ENCODE data around the gene NRXN2. TPM values are rescaled to one million over a fixed set of nuclear protein-coding genes. Genes with fewer than 3 reads are reported as not detected.

Gene NRXN2
- total and polyA plus RNA-seq, 2 donors (not counting 3 experiments of a cell fraction or from before 2014, with no cell fraction given): not detected

DNA sequence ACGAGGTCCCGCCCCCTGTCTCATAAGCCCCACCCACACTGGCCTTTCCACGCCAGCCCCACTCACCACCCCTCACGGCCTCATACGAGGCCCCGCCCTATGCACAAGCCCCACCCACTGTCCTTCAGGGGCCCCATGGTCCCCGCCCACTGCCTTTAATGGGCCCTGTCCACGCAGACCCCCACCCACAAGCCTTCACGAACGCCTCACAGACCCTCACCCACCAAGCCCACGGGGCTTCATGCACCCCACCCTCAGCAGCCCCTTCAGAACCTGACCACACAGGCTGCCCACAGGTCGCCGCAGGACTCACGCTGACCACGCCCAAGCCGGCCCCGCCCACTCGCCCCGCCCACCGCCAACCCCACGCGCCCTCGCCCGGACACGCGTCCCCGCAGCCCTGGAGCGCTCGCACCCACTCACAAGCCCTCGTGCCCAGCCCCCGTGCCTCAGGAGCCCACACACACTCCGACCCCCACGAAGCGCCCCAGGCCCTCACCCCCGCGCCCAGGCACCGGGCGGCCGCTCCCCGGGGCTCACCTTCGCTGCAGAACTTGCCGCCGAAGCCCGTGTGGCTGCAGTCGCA lies 10.5 kb downstream of the NRXN2 start:
- CTCF ChIA-PET: interaction anchor here (1.5 kb wide), 1 partner anchor 8 kb away, joined by 8 read pairs; no protein-coding TSS in a partner anchor
- POLR2A ChIA-PET: no interaction called here
- BruUV-seq (replicated peaks): no TSS peak
- FAIRE-seq (no peak), DNase-seq (ENCODE audit: low read depth, low spot score) (no peak)
- Histone ChIP-seq H3K27me3 (ENCODE audit: control insufficient read depth in 2 of 2, insufficient read depth in 2 of 2, low read length in 2 of 2) (peaks cover 57 to 75% of the 10 kb centered on the region in 2 experiments), H3K4me1 (ENCODE audit: control insufficient read depth, extremely low read depth, insufficient read depth, low read length) (no peaks in the 10 kb centered on the region), H2AFZ (ENCODE audit: low read depth, low read length) (no peak overlapping the region), H3K4me2 (ENCODE audit: insufficient read depth, low read length) (no peak overlapping the region), H3K36me3 (ENCODE audit: control insufficient read depth in 2 of 2, extremely low read depth in 1 of 2, insufficient read depth in 2 of 2, low read length in 2 of 2) (no peaks in the 10 kb centered on the region), H3K9me1 (replicated peaks; ENCODE audit: control insufficient read depth, extremely low read depth, insufficient read depth, low read length) (no peaks in the 10 kb centered on the region), H3K9ac (replicated peaks; ENCODE audit: extremely low read depth, insufficient read depth, low read length) (no peak overlapping the region), H3K4me3 (replicated peaks in 1 of 3; ENCODE audit: insufficient read depth in 1 of 3, low read depth in 1 of 3, low read length in 3 of 3) (no peak overlapping the region), H3K27ac (ENCODE audit: insufficient read depth, low read depth, low read length) (no peak overlapping the region), H3K79me2 (ENCODE audit: control insufficient read depth, insufficient read depth, low read length) (no peaks in the 10 kb centered on the region), H4K20me1 (replicated peaks; ENCODE audit: control insufficient read depth, extremely low read depth, insufficient read depth, low read length) (no peaks in the 10 kb centered on the region), H3K9me3 (replicated peaks; ENCODE audit: control insufficient read depth, insufficient read depth, low read length) (no peaks in the 10 kb centered on the region)
- intact Hi-C loops (cut with micrococcal nuclease) (no loop called here), dilution Hi-C loops (cut with MboI; ENCODE audit: extremely low pct_ligation_motif_present, low sequenced_read_pairs) (no loop called here)
- TF ChIP-seq FOS (IDR thresholded peaks at IDR 0.05; ENCODE audit: borderline replicate concordance, insufficient read depth, low read length): no peak
- TF ChIP-seq JUN (IDR thresholded peaks at IDR 0.05; ENCODE audit: borderline replicate concordance, insufficient read depth, insufficient read length, low read depth): no peak
- TF ChIP-seq, protein P1, sequence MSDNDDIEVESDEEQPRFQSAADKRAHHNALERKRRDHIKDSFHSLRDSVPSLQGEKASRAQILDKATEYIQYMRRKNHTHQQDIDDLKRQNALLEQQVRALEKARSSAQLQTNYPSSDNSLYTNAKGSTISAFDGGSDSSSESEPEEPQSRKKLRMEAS (IDR thresholded peaks at IDR 0.05; ENCODE audit: insufficient read depth, insufficient read length): no peak
- TF ChIP-seq, protein P2, sequence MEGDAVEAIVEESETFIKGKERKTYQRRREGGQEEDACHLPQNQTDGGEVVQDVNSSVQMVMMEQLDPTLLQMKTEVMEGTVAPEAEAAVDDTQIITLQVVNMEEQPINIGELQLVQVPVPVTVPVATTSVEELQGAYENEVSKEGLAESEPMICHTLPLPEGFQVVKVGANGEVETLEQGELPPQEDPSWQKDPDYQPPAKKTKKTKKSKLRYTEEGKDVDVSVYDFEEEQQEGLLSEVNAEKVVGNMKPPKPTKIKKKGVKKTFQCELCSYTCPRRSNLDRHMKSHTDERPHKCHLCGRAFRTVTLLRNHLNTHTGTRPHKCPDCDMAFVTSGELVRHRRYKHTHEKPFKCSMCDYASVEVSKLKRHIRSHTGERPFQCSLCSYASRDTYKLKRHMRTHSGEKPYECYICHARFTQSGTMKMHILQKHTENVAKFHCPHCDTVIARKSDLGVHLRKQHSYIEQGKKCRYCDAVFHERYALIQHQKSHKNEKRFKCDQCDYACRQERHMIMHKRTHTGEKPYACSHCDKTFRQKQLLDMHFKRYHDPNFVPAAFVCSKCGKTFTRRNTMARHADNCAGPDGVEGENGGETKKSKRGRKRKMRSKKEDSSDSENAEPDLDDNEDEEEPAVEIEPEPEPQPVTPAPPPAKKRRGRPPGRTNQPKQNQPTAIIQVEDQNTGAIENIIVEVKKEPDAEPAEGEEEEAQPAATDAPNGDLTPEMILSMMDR (IDR thresholded peaks at IDR 0.05; ENCODE audit: extremely low read depth in 1 of 2, insufficient read depth in 1 of 2, low read depth in 1 of 2, low read length in 2 of 2): no peak
- no peak for TF ChIP-seq MYC (IDR thresholded peaks at IDR 0.05; ENCODE audit: low read depth, low read length)
- no peak for TF ChIP-seq POLR2A (IDR thresholded peaks at IDR 0.05; ENCODE audit: low read depth, low read length)
- TF ChIP-seq EZH2 (IDR thresholded peaks at IDR 0.05; ENCODE audit: borderline replicate concordance, low read depth, low read length, severe bottlenecking): no peak
- no peak for TF ChIP-seq POLR2AphosphoS5 (IDR thresholded peaks at IDR 0.05; ENCODE audit: insufficient read depth, low read depth, low read length)
- TF ChIP-seq GATA2 (IDR thresholded peaks at IDR 0.05; ENCODE audit: insufficient read depth, insufficient read length, low read depth, low read length): no peak

Measured in endothelial cell of umbilical vein (primary cell).